Right ventricle myocardium inferior (tissue), 1 donor: ENCODE data around the gene CLSTN2. TPM values are rescaled to one million over a fixed set of nuclear protein-coding genes. Genes with fewer than 3 reads are reported as not detected.

Experiments
- ATAC-seq: fragments of 200-7000 bp; cut with Tn5 transposase; one replicate; pipeline ENCODE4 v1.9.1; 2020; ENCODE audit warnings: mild to moderate bottlenecking, moderate library complexity
- DNase-seq: peaks from one replicate; pipeline ENCODE4 v3.0.0; 2021; ENCODE audit errors: missing footprints
- intact Hi-C: fragments of 100-400 bp; cut with DNase I; formaldehyde crosslinking; loops from one replicate; pipeline ENCODE4 v1.11.0; 2022
- total RNA-seq: library from RNA; stranded (reverse); fragmentation: NEBNext Ultra II Directional; extraction: Animal tissue kit (Norgen Biotek cat#: 25700); gene quantifications from one replicate; pipeline ENCODE4 v1.2.1, GENCODE V29; 2021
- donor health status: DM: no; HTN: yes; CAD: no; lungs with severe emphysema.

The CLSTN2 gene
- total RNA-seq, 1 donor from 2014 or later = 8.4 TPM

- ATAC-seq = no peak
- intact Hi-C loops = no loop called here
- DNase-seq = no peak
These were observed 607.1 kb downstream of the CLSTN2 start for GRCh38 chr3:140541975-140542653.

GRCh38 chr3:140545197-140545596 is 610.2 kb downstream of the CLSTN2 start:
- intact Hi-C loops = no loop called here
- ATAC-seq (no peak), DNase-seq (no peak)

- intact Hi-C loops = no loop called here
- DNase-seq (no peak), ATAC-seq (no peak)
These were observed 610.8 kb downstream of the CLSTN2 start for GRCh38 chr3:140545756-140546155.

GRCh38 chr3:140546649-140547048 is 611.7 kb downstream of the CLSTN2 start:
- intact Hi-C loops = no loop called here
- DNase-seq (no peak), ATAC-seq (no peak)

GRCh38 chr3:140552403-140552802 is 617.4 kb downstream of the CLSTN2 start:
- DNase-seq = no peak
- no peak for ATAC-seq
- intact Hi-C loops = loop anchor here (5.0 kb wide), 1 partner anchor 310 kb away; no protein-coding TSS in a partner anchor

- DNase-seq = no peak
- intact Hi-C loops = loop anchor here (1.0 to 5.0 kb wide), 2 partner anchors 184 to 309 kb away; no protein-coding TSS in a partner anchor
- ATAC-seq = peak; percentile 63
These were observed 617.9 kb downstream of the CLSTN2 start for GRCh38 chr3:140552898-140553297.

- intact Hi-C loops = loop anchor here (1.0 to 5.0 kb wide), 2 partner anchors 184 to 309 kb away; no protein-coding TSS in a partner anchor
- ATAC-seq = no peak
These were observed 618.6 kb downstream of the CLSTN2 start for GRCh38 chr3:140553591-140553990.

GRCh38 chr3:140555666-140556065 is 620.7 kb downstream of the CLSTN2 start:
- DNase-seq (no peak), ATAC-seq (no peak)
- intact Hi-C loops = no loop called here

More at GRCh38 chr3:140553591-140553990, 618.6 kb downstream of the CLSTN2 start:
- no peak for DNase-seq

GRCh38 chr3:140557476-140557875 is 622.5 kb downstream of the CLSTN2 start:
- DNase-seq (no peak), ATAC-seq (no peak)
- intact Hi-C loops = no loop called here

- DNase-seq (no peak), ATAC-seq (no peak)
- intact Hi-C loops = no loop called here
These were observed 624.6 kb downstream of the CLSTN2 start for GRCh38 chr3:140559546-140559945.

- DNase-seq = no peak
- intact Hi-C loops = no loop called here
- ATAC-seq = no peak
These were observed 628.3 kb downstream of the CLSTN2 start for GRCh38 chr3:140563206-140563760.

- no peak for DNase-seq
- ATAC-seq = no peak
- intact Hi-C loops = no loop called here
These were observed 633.1 kb downstream of the CLSTN2 start for GRCh38 chr3:140568131-140568530.

GRCh38 chr3:140568842-140569520 is 634.0 kb downstream of the CLSTN2 start:
- DNase-seq (peak; percentile 71), ATAC-seq (peak; percentile 51)
- intact Hi-C loops = no loop called here

GRCh38 chr3:140570602-140571001 is 635.6 kb downstream of the CLSTN2 start:
- DNase-seq (no peak), ATAC-seq (no peak)
- intact Hi-C loops = no loop called here

- intact Hi-C loops = no loop called here
- DNase-seq (peak; percentile 67), ATAC-seq (peak; percentile 40)
These were observed 636.9 kb downstream of the CLSTN2 start for GRCh38 chr3:140571836-140572235.

- DNase-seq (no peak), ATAC-seq (no peak)
- intact Hi-C loops = no loop called here
These were observed 637.3 kb downstream of the CLSTN2 start for GRCh38 chr3:140572334-140572733.

- DNase-seq (no peak), ATAC-seq (peak; percentile 76)
- intact Hi-C loops = no loop called here
These were observed 638.0 kb downstream of the CLSTN2 start for GRCh38 chr3:140573011-140573410.

- no peak for DNase-seq
- intact Hi-C loops = no loop called here
- no peak for ATAC-seq
These were observed 639.4 kb downstream of the CLSTN2 start for GRCh38 chr3:140574375-140574774.

GRCh38 chr3:140576449-140576848 is 641.5 kb downstream of the CLSTN2 start:
- no peak for DNase-seq
- no peak for ATAC-seq
- intact Hi-C loops = no loop called here

GRCh38 chr3:140577911-140578310 is 642.9 kb downstream of the CLSTN2 start:
- DNase-seq (no peak), ATAC-seq (no peak)
- intact Hi-C loops = no loop called here
